GM19025 (cell line): ENCODE data around the gene TNFRSF1A.
"Not testable (repeated sequence)": the region's sequence is repeated elsewhere in the genome, so short reads cannot be mapped to it uniquely, and the experiment has no call there.

Experiments used
- ATAC-seq: cut with Tn5 transposase; IDR thresholded peaks from one replicate; pipeline ENCODE4 v1.9.1; 2021; ENCODE audit warnings: mild to moderate bottlenecking, low read depth, moderate library complexity; ENCODE audit not compliant: unreplicated experiment

The TNFRSF1A gene

GRCh38 chr12:6360080-6360571 is 18.2 kb upstream of the TNFRSF1A start:
- ATAC-seq = no peak

- ATAC-seq = no peak
Observed at GRCh38 chr12:6358881-6359280, 17.0 kb upstream of the TNFRSF1A start.

GRCh38 chr12:6356374-6356820 is 14.5 kb upstream of the TNFRSF1A start:
- ATAC-seq = no peak

GRCh38 chr12:6355491-6356373 is 13.9 kb upstream of the TNFRSF1A start:
- ATAC-seq = no peak

GRCh38 chr12:6354495-6355393 is 12.9 kb upstream of the TNFRSF1A start:
- no peak for ATAC-seq

- no peak for ATAC-seq
Observed at GRCh38 chr12:6352193-6353173, 10.6 kb upstream of the TNFRSF1A start.

GRCh38 chr12:6351622-6352021 is 9.7 kb upstream of the TNFRSF1A start:
- ATAC-seq = no peak

- ATAC-seq = no peak
Observed at GRCh38 chr12:6347367-6348338, 5.8 kb upstream of the TNFRSF1A start.

- no peak for ATAC-seq
Observed at GRCh38 chr12:6346942-6347341, 5.1 kb upstream of the TNFRSF1A start.

- ATAC-seq = no peak
Observed at GRCh38 chr12:6346235-6346832, 4.5 kb upstream of the TNFRSF1A start.

GRCh38 chr12:6345319-6346091 is 3.6 kb upstream of the TNFRSF1A start:
- no peak for ATAC-seq

- ATAC-seq = not testable (repeated sequence)
Observed at GRCh38 chr12:6344101-6344660, 2.3 kb upstream of the TNFRSF1A start.

- no peak for ATAC-seq
Observed at GRCh38 chr12:6343518-6343917, 1.6 kb upstream of the TNFRSF1A start.

- no peak for ATAC-seq
Observed at GRCh38 chr12:6342140-6342889, 439 bp upstream of the TNFRSF1A start.

GRCh38 chr12:6340745-6341416 is 995 bp downstream of the TNFRSF1A start:
- no peak for ATAC-seq

GRCh38 chr12:6340032-6340638 is 1.7 kb downstream of the TNFRSF1A start:
- no peak for ATAC-seq
